Suprapubic skin (tissue), 4 donors: ENCODE measurements around the gene FOXL3. TPM values are rescaled to one million over a fixed set of nuclear protein-coding genes. Genes with fewer than 3 reads are reported as not detected.
"Not testable (repeated sequence)": the region's sequence is repeated elsewhere in the genome, so short reads cannot be mapped to it uniquely, and the experiment has no call there.

Source experiments
- DNase-seq, 2 donors: peaks; one replicate each; pipeline ENCODE4 v3.0.0-alpha.2; 2019; ENCODE audit warnings: low spot score in 2 of 2
- H3K27ac ChIP-seq: fragments of 200-600 bp; sonication (generic); one replicate; pipeline ENCODE4 v1.5.1; 2019
- H3K27me3 ChIP-seq: fragments of 200-600 bp; sonication (generic); one replicate; pipeline ENCODE4 v1.5.1; 2019
- H3K36me3 ChIP-seq: fragments of 200-600 bp; sonication (generic); one replicate; pipeline ENCODE4 v1.5.1; 2019
- H3K4me1 ChIP-seq: fragments of 200-600 bp; sonication (generic); one replicate; pipeline ENCODE4 v1.5.1; 2019
- H3K4me3 ChIP-seq: fragments of 200-600 bp; sonication (generic); one replicate; pipeline ENCODE4 v1.5.1; 2019; ENCODE audit warnings: mild to moderate bottlenecking
- H3K9me3 ChIP-seq: fragments of 200-600 bp; sonication (generic); one replicate; pipeline ENCODE4 v1.5.1; 2019
- CTCF ChIP-seq, 2 donors: fragments of 200-600 bp in 1 of 2; fragments of 450-650 bp in 1 of 2; sonication (generic) in 1 of 2; IDR thresholded peaks; one replicate each; pipeline ENCODE4 v1.5.1; 2016 to 2019; ENCODE audit warnings: antibody characterized with exemption in 2 of 2, mild to moderate bottlenecking in 1 of 2, moderate library complexity in 1 of 2
- EP300 ChIP-seq: sonication (generic); formaldehyde crosslinking; IDR thresholded peaks from one replicate; pipeline ENCODE4 v1.6.1; 2017; ENCODE audit warnings: antibody characterized with exemption
- POLR2A ChIP-seq, 2 donors: fragments of 450-650 bp; IDR thresholded peaks; one replicate each; pipeline ENCODE4 v1.6.1; 2017; ENCODE audit warnings: antibody characterized with exemption in 2 of 2, mild to moderate bottlenecking in 2 of 2, moderate library complexity in 2 of 2
- POLR2AphosphoS5 ChIP-seq, 3 donors: sonication (generic); formaldehyde crosslinking; IDR thresholded peaks; one replicate each; pipeline ENCODE4 v1.6.1; 2017; ENCODE audit warnings: antibody characterized with exemption in 3 of 3
- WGBS: methylation state at CpG from one replicate; pipeline ENCODE4 v1.1.5; 2018; 5-methylcytosine and 5-hydroxymethylcytosine counted together
- total RNA-seq, 4 donors: library from RNA; depleted of rRNA; stranded (reverse); fragments of >200 nt; gene quantifications; one replicate each; pipeline ENCODE4 v1.1.0, GENCODE V29; 2016

Gene FOXL3
- total RNA-seq: not detected

- Histone ChIP-seq H3K4me1 (peaks cover 13% of the 10 kb centered on the region), H3K4me3 (no peak within 1 kb of the TSS), H3K27ac (no peak within 1 kb of the TSS), H3K27me3 (peaks cover 86% of the 10 kb centered on the region), H3K9me3 (no peaks in the 10 kb centered on the region), H3K36me3 (no peaks in the 10 kb centered on the region)
- peak; percentile 44 to 75 for DNase-seq
- TF ChIP-seq POLR2A (IDR thresholded peaks at IDR 0.05) (no peak), POLR2AphosphoS5 (IDR thresholded peaks at IDR 0.05) (no peak), CTCF (IDR thresholded peaks at IDR 0.05) (no peak), EP300 (no peak)
- WGBS: 9% methylated on average over 9 of the region's 79 CpGs
Observed at GRCh38 chr7:289756-290553, at the start of gene FOXL3. TSS of gene FOXL3 (plus strand) at chr7:290170. CDS start at chr7:290170, 0 bp downstream.

DNA sequence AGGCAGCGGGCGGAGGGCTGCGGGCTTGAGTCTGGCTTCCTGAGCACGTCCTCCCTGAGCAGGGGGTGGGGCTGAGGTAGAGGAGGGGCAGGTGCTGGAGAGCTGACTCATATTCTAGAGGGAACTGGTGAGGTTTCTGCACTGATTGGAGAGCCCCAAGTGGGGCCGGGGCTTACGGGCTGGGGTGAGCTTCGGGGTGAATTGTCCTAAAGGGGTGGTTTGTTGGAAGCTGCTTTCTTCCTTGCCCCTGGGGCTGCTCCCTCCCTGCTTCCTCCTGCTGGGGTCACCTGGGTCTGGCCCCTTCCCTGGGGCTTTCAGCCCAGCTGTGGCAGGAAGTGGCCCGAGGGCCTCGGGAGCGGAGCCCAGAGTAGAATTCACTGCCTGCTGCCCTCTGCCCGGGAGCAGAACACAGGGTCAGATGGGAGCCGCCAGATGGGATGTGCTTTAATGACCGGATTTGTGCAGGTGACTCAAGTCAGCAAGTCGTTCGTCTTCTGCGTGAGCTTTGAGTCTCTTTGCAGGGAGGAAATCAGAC is 49.0 kb upstream of the FOXL3 start:
- no peak for DNase-seq
- Histone ChIP-seq H3K27me3 (no peaks in the 10 kb centered on the region), H3K27ac (no peak overlapping the region), H3K4me1 (peaks cover 11% of the 10 kb centered on the region), H3K4me3 (no peak overlapping the region), H3K36me3 (peaks cover 3% of the 10 kb centered on the region), H3K9me3 (no peaks in the 10 kb centered on the region)
- WGBS: 40% methylated on average over 9 of the region's 16 CpGs
- TF ChIP-seq POLR2A (IDR thresholded peaks at IDR 0.05) (no peak), EP300 (no peak), POLR2AphosphoS5 (IDR thresholded peaks at IDR 0.05) (no peak), CTCF (IDR thresholded peaks at IDR 0.05) (no peak)

DNA sequence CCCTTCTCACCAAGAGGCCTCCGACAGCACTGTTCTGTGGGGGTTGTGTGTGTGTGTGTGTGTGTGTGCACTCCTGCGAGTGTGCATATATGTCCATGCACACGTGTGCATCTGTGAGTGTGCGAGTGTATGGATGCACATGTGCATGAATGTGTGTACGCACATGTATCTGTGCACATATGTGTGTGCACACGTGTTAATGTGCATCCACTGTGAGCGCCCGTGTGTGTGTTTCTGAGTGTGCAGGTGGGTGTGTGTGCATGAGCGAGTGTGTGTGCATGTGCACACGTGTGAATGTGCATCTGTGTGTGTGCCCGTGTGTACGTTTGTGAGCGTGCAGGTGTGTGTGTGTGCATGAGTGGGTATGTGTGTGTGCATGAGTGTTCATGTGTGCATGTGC is 48.5 kb upstream of the FOXL3 start:
- DNase-seq: no peak
- WGBS: 96% methylated on average over 11 of the region's 13 CpGs
- no peaks in the 10 kb centered on the region for H3K27me3 ChIP-seq
- H3K4me3 ChIP-seq: no peak overlapping the region
- H3K4me1 ChIP-seq: peaks cover 9% of the 10 kb centered on the region
- TF ChIP-seq CTCF (IDR thresholded peaks at IDR 0.05): no peak
- peaks cover 9% of the 10 kb centered on the region for H3K36me3 ChIP-seq
- no peak overlapping the region for H3K27ac ChIP-seq
- H3K9me3 ChIP-seq: no peaks in the 10 kb centered on the region

- H3K4me3 ChIP-seq, H3K27me3 ChIP-seq, H3K4me1 ChIP-seq, H3K27ac ChIP-seq, H3K9me3 ChIP-seq, DNase-seq: not testable (repeated sequence)
- WGBS: 100% methylated on average over 1 of the region's 21 CpGs
- H3K36me3 ChIP-seq: peaks cover 22% of the 10 kb centered on the region
Observed at GRCh38 chr7:242826-243579, 47.0 kb upstream of the FOXL3 start.

DNA sequence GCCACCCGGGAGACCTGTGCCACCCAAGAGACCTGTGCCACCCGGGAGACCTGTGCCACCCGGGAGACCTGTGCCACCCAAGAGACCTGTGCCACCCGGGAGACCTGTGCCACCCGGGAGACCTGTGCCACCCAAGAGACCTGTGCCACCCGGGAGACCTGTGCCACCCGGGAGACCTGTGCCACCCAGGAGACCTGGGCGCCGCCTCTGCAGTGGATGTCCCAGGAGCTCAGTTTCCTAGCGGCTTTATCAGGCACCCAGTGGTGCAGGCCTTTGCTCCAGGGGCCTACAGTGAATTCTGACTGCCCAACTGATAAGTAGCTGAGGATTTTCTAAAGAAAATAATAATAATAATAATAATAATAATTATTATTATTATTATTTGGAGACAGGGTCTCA is 46.4 kb upstream of the FOXL3 start:
- H3K4me3 ChIP-seq, H3K27ac ChIP-seq, H3K9me3 ChIP-seq, H3K4me1 ChIP-seq, DNase-seq, H3K27me3 ChIP-seq: not testable (repeated sequence)
- peaks cover 28% of the 10 kb centered on the region for H3K36me3 ChIP-seq
- WGBS: 100% methylated on average over 3 of the region's 10 CpGs

DNA sequence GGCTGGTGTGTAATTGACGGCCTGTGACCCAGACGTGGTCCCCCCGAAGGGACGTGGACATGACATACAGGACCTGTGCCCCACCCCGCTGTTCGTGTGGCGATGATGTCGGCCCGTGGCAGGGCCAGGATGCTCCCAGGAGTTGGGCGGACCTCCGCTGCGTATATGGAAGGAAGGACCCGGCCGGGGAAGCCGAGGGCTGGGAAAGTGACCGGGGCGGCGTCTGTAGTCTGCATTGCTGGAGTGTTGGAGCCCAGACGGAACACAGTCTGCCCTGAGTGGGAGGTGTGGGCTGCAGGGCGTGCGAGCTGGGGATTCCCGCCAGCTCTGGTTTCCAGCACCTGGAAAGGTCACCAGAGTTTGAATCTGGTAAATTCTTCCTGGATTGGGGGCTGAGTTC is 45.0 kb upstream of the FOXL3 start:
- no peaks in the 10 kb centered on the region for H3K9me3 ChIP-seq
- TF ChIP-seq CTCF (IDR thresholded peaks at IDR 0.05) (no peak), EP300 (no peak), POLR2A (IDR thresholded peaks at IDR 0.05) (no peak), POLR2AphosphoS5 (IDR thresholded peaks at IDR 0.05) (no peak)
- H3K4me1 ChIP-seq: peaks cover 9% of the 10 kb centered on the region
- peaks cover 42% of the 10 kb centered on the region for H3K36me3 ChIP-seq
- no peak overlapping the region for H3K4me3 ChIP-seq
- no peak overlapping the region for H3K27ac ChIP-seq
- DNase-seq: no peak
- 95% methylated on average over 4 of the region's 22 CpGs for WGBS
- H3K27me3 ChIP-seq: no peaks in the 10 kb centered on the region
